GM12878 (cell line): ENCODE measurements around the gene ASS1. TPM values are rescaled to one million over a fixed set of nuclear protein-coding genes. Genes with fewer than 3 reads are reported as not detected.

Source experiments
- ATAC-seq: fragments of 200-7000 bp; cut with Tn5 transposase; 3 replicates; pipeline ENCODE4 v1.9.1; 2020; ENCODE audit warnings: mild to moderate bottlenecking, moderate library complexity
- BruUV-seq: library from RNA; stranded (reverse); fragments of 400-500 nt; replicated peaks from 2 replicates; lab custom pipeline; 2021; lab: Mats Ljungman, UMichigan
- CTCF ChIA-PET: fragments of 300-600 bp; sonication (Branson Sonifier 250); formaldehyde crosslinking; extraction: SDS; loops from one replicate; lab custom pipeline; 2021; ENCODE audit warnings: inconsistent platforms; lab: Yijun Ruan, JAX
- POLR2A ChIA-PET: fragments of 350-600 bp; formaldehyde crosslinking; extraction: SDS; loops from one replicate; lab custom pipeline; 2021; ENCODE audit warnings: inconsistent platforms; lab: Charles Lee
- RAD21 ChIA-PET: fragments of 300-600 bp; sonication (Branson Sonifier 250); formaldehyde crosslinking; loops from one replicate; lab custom pipeline; 2023; ENCODE audit warnings: antibody characterized with exemption; ENCODE audit not compliant: unreplicated experiment; lab: Charles Lee
- SMC1A ChIA-PET: fragments of 300-600 bp; sonication (Branson Sonifier 250); formaldehyde crosslinking; loops from one replicate; lab custom pipeline; 2023; ENCODE audit not compliant: unreplicated experiment, uncharacterized antibody; lab: Charles Lee
- DNase-seq: peaks from one replicate; pipeline ENCODE4 v3.0.0-alpha.2; 2011; ENCODE audit warnings: low read depth, low spot score
- FAIRE-seq: peaks from 3 replicates; lab custom pipeline; 2011; peaks lifted over from hg19 to GRCh38; lab: Jason Lieb, UNC
- H2AFZ ChIP-seq: 2 replicates; pipeline ENCODE4 v1.6.0; 2011; ENCODE audit warnings: low read depth, low read length, control low read depth; ENCODE audit not compliant: control insufficient read depth
- H3K27ac ChIP-seq: 2 replicates; pipeline ENCODE4 v1.5.1; 2011; ENCODE audit warnings: control low read depth; ENCODE audit not compliant: control insufficient read depth, insufficient read depth
- H3K27me3 ChIP-seq, 2 experiments: replicated peaks in 1 of 2; 2 replicates each; pipeline versions ENCODE4 v1.6.0 to v1.6.1; 2011; ENCODE audit warnings: low read length in 1 of 2; ENCODE audit not compliant: control insufficient read depth in 2 of 2, insufficient read depth in 2 of 2
- H3K36me3 ChIP-seq, 2 experiments: 2 replicates each; pipeline ENCODE4 v1.5.1; 2011; ENCODE audit warnings: low read length in 1 of 2; ENCODE audit not compliant: control insufficient read depth in 2 of 2, insufficient read depth in 2 of 2
- H3K4me1 ChIP-seq: 2 replicates; pipeline ENCODE4 v1.6.1; 2011; ENCODE audit warnings: mild to moderate bottlenecking, low read length, moderate library complexity, mixed read lengths; ENCODE audit not compliant: control insufficient read depth, insufficient read depth
- H3K4me2 ChIP-seq: 2 replicates; pipeline ENCODE4 v1.6.0; 2011; ENCODE audit warnings: control low read depth; ENCODE audit not compliant: control insufficient read depth, insufficient read depth
- H3K4me3 ChIP-seq: fragments of 200-600 bp; sonication (generic); 2 replicates; pipeline ENCODE4 v1.5.1; 2016
- H3K79me2 ChIP-seq: 2 replicates; pipeline ENCODE4 v1.6.0; 2011; ENCODE audit warnings: low read length; ENCODE audit not compliant: control insufficient read depth, insufficient read depth
- H3K9ac ChIP-seq: 2 replicates; pipeline ENCODE4 v1.8.0; 2011; ENCODE audit warnings: low read length, control low read depth, mixed read lengths; ENCODE audit not compliant: control insufficient read depth, insufficient read depth
- H3K9me3 ChIP-seq: replicated peaks from 3 replicates; pipeline ENCODE4 v1.5.1; 2011; ENCODE audit warnings: mild to moderate bottlenecking, low read length; ENCODE audit not compliant: control insufficient read depth, insufficient read depth
- H4K20me1 ChIP-seq: 2 replicates; pipeline ENCODE4 v1.6.0; 2011; ENCODE audit not compliant: control insufficient read depth, insufficient read depth
- ESRRA ChIP-seq: IDR thresholded peaks from 2 replicates; pipeline ENCODE4 v1.6.1; 2012; ENCODE audit warnings: mild to moderate bottlenecking, low read length, improper control_type of control experiment
- HDAC6 ChIP-seq: fragments of 200-600 bp; sonication (generic); IDR thresholded peaks from one replicate; pipeline ENCODE4 v1.8.0; 2017; ENCODE audit warnings: antibody characterized with exemption; ENCODE audit not compliant: unreplicated experiment
- LARP7 ChIP-seq: fragments of 450-650 bp; IDR thresholded peaks from 2 replicates; pipeline ENCODE4 v1.6.1; 2017; ENCODE audit warnings: mild to moderate bottlenecking
- PKNOX1 ChIP-seq: fragments of 450-650 bp; IDR thresholded peaks from 2 replicates; pipeline ENCODE4 v1.6.1; 2016; ENCODE audit warnings: mild to moderate bottlenecking
- ZBTB40 ChIP-seq: fragments of 450-650 bp; IDR thresholded peaks from 2 replicates; pipeline ENCODE4 v1.6.1; 2016; ENCODE audit warnings: mild to moderate bottlenecking, moderate library complexity, borderline replicate concordance
- WGBS: methylation state at CpG from one replicate; pipeline ENCODE4 v1.1.6; 2016; ENCODE audit warnings: low lambda C conversion rate; ENCODE audit not compliant: insufficient replicate concordance, insufficient coverage; ENCODE audit errors: missing lambda C conversion rate; 5-methylcytosine and 5-hydroxymethylcytosine counted together
- in situ Hi-C: fragments of 300-500 bp; cut with MboI; formaldehyde crosslinking; loops from 9 replicates; pipeline ENCODE4 v1.14.3; 2018; ENCODE audit warnings: mixed read lengths
- intact Hi-C: fragments of 100-400 bp; cut with micrococcal nuclease; formaldehyde crosslinking; loops from one replicate; pipeline ENCODE4 v1.14.2; 2022; ENCODE audit not compliant: unreplicated experiment
- polyA plus RNA-seq, 11 experiments: library from polyadenylated mRNA; depleted of rRNA in 4 of 11; unstranded in 6 of 11; stranded (reverse) in 5 of 11; fragments of >200 nt; fragmentation: Nextera tagmentation in 4 of 11; fragmentation: Illumina TruSeq in 1 of 11; extraction: Ambion mirVana in 4 of 11; extraction: Trizol in 1 of 11; gene quantifications; 1 replicate in 1 of 11; 2 replicates in 10 of 11; pipeline versions ENCODE4 v1.2.1 to v1.2.3, GENCODE V29; 2011 to 2016; ENCODE audit warnings: inconsistent platforms in 2 of 11, missing spikeins in 2 of 11, low read depth in 1 of 11
- total RNA-seq, 4 experiments: library from RNA; depleted of rRNA in 3 of 4; stranded (reverse); fragments of >200 nt in 3 of 4; fragmentation: Illumina TruSeq in 1 of 4; extraction: Trizol in 1 of 4; gene quantifications; 2 replicates each; pipeline versions ENCODE4 v1.2.1 to v1.2.3, GENCODE V29; 2013 to 2021

The ASS1 gene
- total and polyA plus RNA-seq, 10 of the 15 experiments (the other 5 are each of a cell fraction or from before 2014, with no cell fraction given): 0.10 to 6.1 (median 0.28) TPM; not detected in 3

GRCh38 chr9:130396581-130396980 is 48.2 kb upstream of the ASS1 start:
- Histone ChIP-seq H3K79me2 (no peaks in the 10 kb centered on the region), H3K36me3 (no peaks in the 10 kb centered on the region), H3K4me1 (no peaks in the 10 kb centered on the region), H3K9me3 (no peaks in the 10 kb centered on the region; the same call in 2 of the 3 replicates), H3K27ac (no peak overlapping the region), H4K20me1 (no peaks in the 10 kb centered on the region), H2AFZ (no peak overlapping the region), H3K9ac (no peak overlapping the region), H3K4me3 (no peak overlapping the region), H3K27me3 (peaks cover 0 to 4% of the 10 kb centered on the region in 2 experiments; a peak in 2 of 4 replicates)
- ChIA-PET POLR2A (no interaction called here), CTCF (no interaction called here), SMC1A (interaction anchor here (1.4 kb wide), 1 partner anchor 9 kb away, joined by 4 read pairs; no protein-coding TSS in a partner anchor), RAD21 (no interaction called here)
- FAIRE-seq (no peak), ATAC-seq (no peak)
- in situ Hi-C loops: no loop called here
- WGBS: 76% methylated on average over 3 of the region's 4 CpGs
- BruUV-seq: no TSS peak
- intact Hi-C loops: no loop called here
- TF ChIP-seq PKNOX1 (0 out of 2 replicates have a peak, but pooled peaks have one; percentile 15), HDAC6 (no peak)
- TF ChIP-seq, all 136 proteins: peak for 1
- DNase-seq: no peak
- H3K4me2 ChIP-seq: no peak overlapping the region

- H3K27me3 ChIP-seq: peaks cover 0 to 4% of the 10 kb centered on the region in 2 experiments; a peak in 2 of 4 replicates
These were observed 46.1 kb upstream of the ASS1 start for GRCh38 chr9:130398487-130399240.

More at GRCh38 chr9:130398487-130399240, 46.1 kb upstream of the ASS1 start:
- Histone ChIP-seq H3K79me2 (no peaks in the 10 kb centered on the region), H3K36me3 (no peaks in the 10 kb centered on the region), H3K27ac (no peak overlapping the region), H3K9ac (no peak overlapping the region), H4K20me1 (no peaks in the 10 kb centered on the region), H3K4me1 (no peaks in the 10 kb centered on the region), H3K9me3 (no peaks in the 10 kb centered on the region; the same call in 2 of the 3 replicates), H3K4me3 (no peak overlapping the region), H3K4me2 (no peak overlapping the region), H2AFZ (no peak overlapping the region)
- ChIA-PET RAD21 (no interaction called here), POLR2A (no interaction called here), SMC1A (no interaction called here), CTCF (interaction anchor here (0.8 kb wide), 1 partner anchor 279 kb away, joined by 3 read pairs; no protein-coding TSS in a partner anchor)
- in situ Hi-C loops (no loop called here), intact Hi-C loops (no loop called here)
- BruUV-seq: no TSS peak
- WGBS: 39% methylated on average over 12 of the region's 17 CpGs
- TF ChIP-seq ZBTB40 (no peak), ESRRA (no peak), LARP7 (no peak)
- DNase-seq (no peak), ATAC-seq (no peak), FAIRE-seq (no peak)
